OCI-LY3 (cell line): ENCODE measurements around the gene BMI1.

Experiments
- CTCF ChIP-seq: fragments of 200-600, 300-600 bp; sonication (generic); IDR thresholded peaks from 2 replicates; pipeline ENCODE4 v1.5.1; 2014; ENCODE audit warnings: antibody characterized with exemption, low read length, low read depth
- EZH2phosphoT487 ChIP-seq: fragments of 200-600 bp; shearing (Covaris generic); IDR thresholded peaks from 2 replicates; pipeline ENCODE4 v1.6.1; 2018; ENCODE audit warnings: antibody characterized with exemption, mixed run types, low read depth

DNA sequence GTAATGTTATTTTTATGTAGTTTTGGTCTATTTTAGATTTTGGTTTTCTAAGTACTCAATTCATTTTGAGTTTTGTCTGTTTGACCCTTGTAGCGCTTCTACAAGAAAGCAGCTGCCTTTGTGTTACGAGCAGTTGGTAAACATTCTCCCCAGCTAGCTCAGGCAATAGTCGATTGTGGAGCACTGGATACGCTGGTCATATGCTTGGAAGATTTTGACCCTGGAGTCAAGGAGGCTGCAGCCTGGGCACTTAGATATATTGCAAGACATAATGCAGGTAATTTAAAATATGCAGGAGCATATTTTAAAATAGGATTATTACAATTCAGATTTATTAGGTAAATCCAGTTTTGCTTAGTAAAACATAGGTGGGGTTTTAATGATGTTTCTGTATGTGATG, 47.5 kb downstream of the BMI1 start:
- TF ChIP-seq CTCF (no peak), EZH2phosphoT487 (no peak)
